Measurements from ENCODE around the gene CALCOCO1. TPM values are rescaled to one million over a fixed set of nuclear protein-coding genes. Genes with fewer than 3 reads are reported as not detected.
A peak's percentile ranks its signal among the peaks of the same experiment; 100 is the strongest.

CALCOCO1 gene
- total RNA-seq, 1 experiment from 2014 or later, result 20.4 TPM

DNA sequence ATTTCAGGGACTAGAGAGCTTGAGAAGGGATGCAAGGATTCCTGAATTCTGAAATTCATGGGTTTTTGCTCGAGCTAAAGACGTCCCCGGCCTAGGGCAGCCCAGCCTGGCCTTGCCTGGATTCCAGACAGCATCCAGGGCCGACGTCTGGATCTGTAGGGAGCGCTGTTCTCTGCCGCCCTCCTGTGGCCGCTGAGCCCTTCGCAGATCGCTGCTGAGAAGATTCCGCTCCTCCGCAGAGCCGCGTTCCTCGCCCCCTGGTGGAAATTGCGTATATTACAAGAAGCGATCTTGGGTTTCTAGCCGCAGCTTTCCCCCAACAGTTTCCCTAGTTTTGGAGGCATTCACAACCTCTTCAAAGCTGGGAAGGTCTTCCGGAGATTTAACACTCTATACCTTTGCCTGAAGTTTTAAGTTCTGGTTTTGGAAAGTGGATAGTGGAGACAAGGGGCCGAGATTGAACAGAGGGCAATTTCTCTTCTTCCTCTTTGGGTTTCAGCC is 19.4 kb upstream of the CALCOCO1 start:
- Histone ChIP-seq H3K4me1 (ENCODE audit: insufficient read depth, low read length) (peaks cover 14% of the 10 kb centered on the region; the same call in 1 of the 2 replicates), H3F3A (ENCODE audit: low read length, unreplicated experiment) (no peaks in the 10 kb centered on the region), H4K20me1 (ENCODE audit: low read length) (no peaks in the 10 kb centered on the region), H3K27ac (ENCODE audit: low read length) (no peak overlapping the region), H3K9ac (ENCODE audit: low read length) (no peak overlapping the region), H3K9me3 (ENCODE audit: low read length) (no peaks in the 10 kb centered on the region), H3K4me3 (ENCODE audit: low read length) (peak overlapping the region; percentile 7; the same call in 1 of the 2 replicates), H3K27me3 (ENCODE audit: low read length) (0 out of 2 replicates have a peak, but pooled peaks cover 3% of the 10 kb centered on the region), H3K36me3 (ENCODE audit: low read depth, low read length) (no peaks in the 10 kb centered on the region; the same call in 1 of the 2 replicates), H3K4me2 (ENCODE audit: low read length) (peak overlapping the region; percentile 46), H3K79me2 (ENCODE audit: low read length) (no peaks in the 10 kb centered on the region), H3K9me2 (replicated peaks; ENCODE audit: low read length) (no peaks in the 10 kb centered on the region), H2AFZ (ENCODE audit: low read length) (peak overlapping the region; percentile 85)
- CTCF ChIA-PET, result interaction anchor here (0.5 to 2.8 kb wide), 9 partner anchors 10 to 427 kb away, joined by 3 to 15 read pairs (median 4); no protein-coding TSS in a partner anchor
- TF ChIP-seq CTCF (conservative IDR thresholded peaks at IDR 0.05; ENCODE audit: low read depth, low read length), result peak; percentile 99
- no peak for TF ChIP-seq EZH2 (IDR thresholded peaks at IDR 0.05; ENCODE audit: low read length, unreplicated experiment)
- POLR2A ChIA-PET (ENCODE audit: unreplicated experiment), result interaction anchor here (0.6 kb wide), 1 partner anchor 48 kb away, joined by 4 read pairs; no protein-coding TSS in a partner anchor
- no TSS peak for BruUV-seq (replicated peaks)
- peak; percentile 94 for DNase-seq
- ATAC-seq, result peak; percentile 94
- intact Hi-C loops (cut with micrococcal nuclease), result no loop called here

DNA sequence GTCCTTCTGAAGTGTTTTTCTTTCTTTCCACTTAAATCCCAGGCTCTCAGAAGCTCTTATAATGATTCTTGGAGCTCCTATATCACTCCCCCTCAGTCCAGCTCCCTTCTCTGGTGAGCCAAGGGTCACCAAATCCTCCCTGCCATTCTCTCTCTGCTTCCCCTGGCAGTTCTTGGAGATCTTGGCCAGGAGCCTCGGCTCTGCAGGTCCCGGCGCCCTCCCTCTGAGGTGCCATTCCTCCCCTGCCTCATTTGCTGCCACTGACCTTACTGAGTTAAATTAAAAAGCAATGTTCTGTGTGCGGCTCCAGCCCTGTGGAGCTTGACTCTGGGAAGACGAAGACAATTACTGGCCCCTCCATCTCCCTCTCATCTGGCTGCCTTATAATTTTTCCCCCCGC is 17.5 kb upstream of the CALCOCO1 start:
- no peak overlapping the region for H3K9ac ChIP-seq (ENCODE audit: low read length)
- CTCF ChIA-PET, result interaction anchor here (0.6 to 2.3 kb wide), 3 partner anchors 43 to 229 kb away, joined by 4 to 13 read pairs (median 7); no protein-coding TSS in a partner anchor
- ATAC-seq (no peak), DNase-seq (no peak)
- POLR2A ChIA-PET (ENCODE audit: unreplicated experiment), result no interaction called here
- TF ChIP-seq EZH2 (IDR thresholded peaks at IDR 0.05; ENCODE audit: low read length, unreplicated experiment) (no peak), CTCF (conservative IDR thresholded peaks at IDR 0.05; ENCODE audit: low read depth, low read length) (no peak), EZH2phosphoT487 (IDR thresholded peaks at IDR 0.05; ENCODE audit: borderline replicate concordance, low read length) (no peak)
- no peak overlapping the region for H2AFZ ChIP-seq (ENCODE audit: low read length)
- intact Hi-C loops (cut with micrococcal nuclease), result no loop called here
- H3K27me3 ChIP-seq (ENCODE audit: low read length), result peaks cover 3% of the 10 kb centered on the region; the same call in 1 of the 2 replicates
- H4K20me1 ChIP-seq (ENCODE audit: low read length), result no peaks in the 10 kb centered on the region
- no peaks in the 10 kb centered on the region for H3K9me2 ChIP-seq (replicated peaks; ENCODE audit: low read length)
- no peaks in the 10 kb centered on the region for H3F3A ChIP-seq (ENCODE audit: low read length, unreplicated experiment)
- no peak overlapping the region for H3K27ac ChIP-seq (ENCODE audit: low read length)
- no peaks in the 10 kb centered on the region for H3K79me2 ChIP-seq (ENCODE audit: low read length)
- H3K36me3 ChIP-seq (ENCODE audit: low read depth, low read length), result no peaks in the 10 kb centered on the region; the same call in 1 of the 2 replicates
- no peak overlapping the region for H3K4me2 ChIP-seq (ENCODE audit: low read length)
- no TSS peak for BruUV-seq (replicated peaks)
- no peaks in the 10 kb centered on the region for H3K9me3 ChIP-seq (ENCODE audit: low read length)
- H3K4me1 ChIP-seq (ENCODE audit: insufficient read depth, low read length), result 0 out of 2 replicates have a peak, but pooled peaks cover 4% of the 10 kb centered on the region
- no peak overlapping the region for H3K4me3 ChIP-seq (ENCODE audit: low read length)

GRCh38 chr12:53744130-53744441 is 16.8 kb upstream of the CALCOCO1 start:
- H4K20me1 ChIP-seq (ENCODE audit: low read length), result no peaks in the 10 kb centered on the region
- intact Hi-C loops (cut with micrococcal nuclease), result no loop called here
- DNase-seq, result no peak
- peaks cover 8% of the 10 kb centered on the region for H3K27me3 ChIP-seq (ENCODE audit: low read length)
- H3K9me3 ChIP-seq (ENCODE audit: low read length), result no peaks in the 10 kb centered on the region
- POLR2A ChIA-PET (ENCODE audit: unreplicated experiment), result no interaction called here
- H3K9me2 ChIP-seq (replicated peaks; ENCODE audit: low read length), result no peaks in the 10 kb centered on the region
- H3K27ac ChIP-seq (ENCODE audit: low read length), result no peak overlapping the region
- H2AFZ ChIP-seq (ENCODE audit: low read length), result no peak overlapping the region
- no peaks in the 10 kb centered on the region for H3F3A ChIP-seq (ENCODE audit: low read length, unreplicated experiment)
- H3K36me3 ChIP-seq (ENCODE audit: low read depth, low read length), result no peaks in the 10 kb centered on the region; the same call in 1 of the 2 replicates
- H3K9ac ChIP-seq (ENCODE audit: low read length), result no peak overlapping the region
- no peak overlapping the region for H3K4me3 ChIP-seq (ENCODE audit: low read length)
- BruUV-seq (replicated peaks), result no TSS peak
- TF ChIP-seq EZH2 (IDR thresholded peaks at IDR 0.05; ENCODE audit: low read length, unreplicated experiment), result no peak
- TF ChIP-seq CTCF (conservative IDR thresholded peaks at IDR 0.05; ENCODE audit: low read depth, low read length), result no peak
- no peak for TF ChIP-seq EZH2phosphoT487 (IDR thresholded peaks at IDR 0.05; ENCODE audit: borderline replicate concordance, low read length)
- 0 out of 2 replicates have a peak, but pooled peaks cover 4% of the 10 kb centered on the region for H3K4me1 ChIP-seq (ENCODE audit: insufficient read depth, low read length)
- no peak overlapping the region for H3K4me2 ChIP-seq (ENCODE audit: low read length)
- ATAC-seq, result no peak
- CTCF ChIA-PET, result interaction anchor here (0.6 to 2.3 kb wide), 4 partner anchors 10 to 230 kb away, joined by 4 to 13 read pairs (median 6); no protein-coding TSS in a partner anchor
- no peaks in the 10 kb centered on the region for H3K79me2 ChIP-seq (ENCODE audit: low read length)
